Panc1 (cell line): ENCODE data around the gene POU4F3. TPM values are rescaled to one million over a fixed set of nuclear protein-coding genes. Genes with fewer than 3 reads are reported as not detected.

Experiments used
- ATAC-seq: fragments of 200-7000 bp; cut with Tn5 transposase; 2 replicates; pipeline ENCODE4 v1.9.1; 2020; ENCODE audit warnings: mild to moderate bottlenecking, moderate library complexity
- BruUV-seq: library from RNA; stranded (reverse); fragments of 400-500 nt; replicated peaks from 2 replicates; lab custom pipeline; 2021; lab: Mats Ljungman, UMichigan
- CTCF ChIA-PET: fragments of 300-600 bp; sonication (Branson Sonifier 250); formaldehyde crosslinking; loops from one replicate; lab custom pipeline; 2022; ENCODE audit warnings: antibody characterized with exemption; lab: Charles Lee
- POLR2A ChIA-PET: fragments of 300-600 bp; sonication (Branson Sonifier 250); formaldehyde crosslinking; loops from one replicate; lab custom pipeline; 2022; ENCODE audit warnings: antibody characterized with exemption; lab: Charles Lee
- DNase-seq: peaks from one replicate; pipeline ENCODE4 v3.0.0-alpha.2; 2010; ENCODE audit warnings: low read depth, low spot score
- H3K27ac ChIP-seq: 2 replicates; pipeline ENCODE4 v1.5.1; 2011; ENCODE audit warnings: mild to moderate bottlenecking, low read length, inconsistent platforms
- H3K27me3 ChIP-seq: fragments of 200-500 bp; sonication (Bioruptor generic); 2 replicates; pipeline ENCODE4 v1.6.0; 2014; ENCODE audit warnings: low read length, inconsistent platforms; ENCODE audit not compliant: control insufficient read depth, insufficient read depth
- H3K36me3 ChIP-seq: fragments of 200-500 bp; sonication (Bioruptor generic); 2 replicates; pipeline ENCODE4 v1.5.1; 2014; ENCODE audit warnings: inconsistent platforms, mild to moderate bottlenecking, low read length, moderate library complexity; ENCODE audit not compliant: control insufficient read depth, insufficient read depth
- H3K4me1 ChIP-seq: 2 replicates; pipeline ENCODE4 v1.5.1; 2011; ENCODE audit warnings: inconsistent platforms, mild to moderate bottlenecking, low read length, moderate library complexity; ENCODE audit not compliant: control insufficient read depth, insufficient read depth
- H3K4me3 ChIP-seq, 2 experiments: 2 replicates each; pipeline ENCODE4 v1.5.1; 2011 to 2012; ENCODE audit warnings: low read depth in 2 of 2, low read length in 2 of 2, mild to moderate bottlenecking in 2 of 2, inconsistent platforms in 1 of 2, moderate library complexity in 1 of 2
- H3K9me3 ChIP-seq: fragments of 200-500 bp; sonication (Bioruptor generic); 2 replicates; pipeline ENCODE4 v1.5.1; 2014; ENCODE audit warnings: low read depth, mild to moderate bottlenecking, inconsistent platforms, low read length, moderate library complexity; ENCODE audit not compliant: control insufficient read depth, insufficient read depth
- CTCF ChIP-seq: fragments of 450-650 bp; IDR thresholded peaks from 2 replicates; pipeline ENCODE4 v1.5.1; 2017; ENCODE audit warnings: mild to moderate bottlenecking
- POLR2AphosphoS5 ChIP-seq: IDR thresholded peaks from 2 replicates; pipeline ENCODE4 v1.6.1; 2012; ENCODE audit warnings: mild to moderate bottlenecking, low read depth, low read length, moderate library complexity
- REST ChIP-seq, 2 experiments: IDR thresholded peaks; 2 replicates each; pipeline ENCODE4 v1.6.1; 2011 to 2012; ENCODE audit warnings: low read depth in 2 of 2, control low read depth in 1 of 2, low read length in 1 of 2, mild to moderate bottlenecking in 1 of 2, moderate library complexity in 1 of 2; ENCODE audit not compliant: insufficient read depth in 1 of 2
- SIN3A ChIP-seq: IDR thresholded peaks from 2 replicates; pipeline ENCODE4 v1.6.1; 2012; ENCODE audit warnings: low read depth, mild to moderate bottlenecking, low read length, moderate library complexity, borderline replicate concordance; ENCODE audit not compliant: insufficient read depth
- TCF7L2 ChIP-seq: IDR thresholded peaks from 2 replicates; pipeline ENCODE4 v1.6.1; 2011; ENCODE audit warnings: mild to moderate bottlenecking, low read depth, low read length, inconsistent platforms
- in situ Hi-C: cut with HindIII; loops from 2 replicates; pipeline ENCODE4 v1.10.0; 2016; ENCODE audit warnings: low sequenced_read_pairs, low pct_unique_long_range_greater_than_20kb
- intact Hi-C: fragments of 100-400 bp; cut with micrococcal nuclease; formaldehyde crosslinking; loops from one replicate; pipeline ENCODE4 v1.10.0; 2022; ENCODE audit not compliant: unreplicated experiment
- total RNA-seq: library from RNA; stranded (reverse); gene quantifications from one replicate; pipeline ENCODE4 v1.2.1, GENCODE V29; 2021; ENCODE audit not compliant: unreplicated experiment

POU4F3 gene
- total RNA-seq, 1 experiment from 2014 or later = 0.15 TPM

- no peaks in the 10 kb centered on the region for H3K36me3 ChIP-seq
- no peak for DNase-seq
- in situ Hi-C loops (no loop called here), intact Hi-C loops (no loop called here)
- H3K4me1 ChIP-seq = no peaks in the 10 kb centered on the region
- BruUV-seq = no TSS peak
- TF ChIP-seq TCF7L2 = no peak
- TF ChIP-seq POLR2AphosphoS5 = no peak
- TF ChIP-seq CTCF = no peak
- TF ChIP-seq REST (IDR thresholded peaks at IDR 0.05; ENCODE audit: insufficient read depth in 1 of 2, low read depth in 2 of 2, low read length in 1 of 2) = no peak
- no peak for TF ChIP-seq SIN3A
- ChIA-PET CTCF (no interaction called here), POLR2A (no interaction called here)
- ATAC-seq = no peak
- H3K27ac ChIP-seq = no peak overlapping the region
- H3K4me3 ChIP-seq = no peak overlapping the region
- H3K9me3 ChIP-seq = no peaks in the 10 kb centered on the region
- peaks cover 7% of the 10 kb centered on the region for H3K27me3 ChIP-seq
Observed at GRCh38 chr5:146369691-146370090, 31.1 kb downstream of the POU4F3 start.

GRCh38 chr5:146376821-146377220 lies 38.2 kb downstream of the POU4F3 start:
- intact Hi-C loops = no loop called here
- BruUV-seq = no TSS peak
- no peaks in the 10 kb centered on the region for H3K36me3 ChIP-seq
- no peaks in the 10 kb centered on the region for H3K4me1 ChIP-seq
- ChIA-PET CTCF (no interaction called here), POLR2A (no interaction called here)
- no peak overlapping the region for H3K4me3 ChIP-seq
- H3K27ac ChIP-seq = no peak overlapping the region
- in situ Hi-C loops = no loop called here
- peaks cover 3% of the 10 kb centered on the region; the same call in 1 of the 2 replicates for H3K27me3 ChIP-seq
- DNase-seq (no peak), ATAC-seq (no peak)
- TF ChIP-seq CTCF = no peak
- TF ChIP-seq POLR2AphosphoS5 = no peak
- TF ChIP-seq TCF7L2 = no peak
- no peaks in the 10 kb centered on the region for H3K9me3 ChIP-seq
